NCI-H2171 (cell line): ENCODE results near the gene C20orf204.

Experiments used
- DNase-seq: peaks from one replicate; lab custom pipeline; 2025; lab: John Stamatoyannopoulos, UW

C20orf204 gene

DNA sequence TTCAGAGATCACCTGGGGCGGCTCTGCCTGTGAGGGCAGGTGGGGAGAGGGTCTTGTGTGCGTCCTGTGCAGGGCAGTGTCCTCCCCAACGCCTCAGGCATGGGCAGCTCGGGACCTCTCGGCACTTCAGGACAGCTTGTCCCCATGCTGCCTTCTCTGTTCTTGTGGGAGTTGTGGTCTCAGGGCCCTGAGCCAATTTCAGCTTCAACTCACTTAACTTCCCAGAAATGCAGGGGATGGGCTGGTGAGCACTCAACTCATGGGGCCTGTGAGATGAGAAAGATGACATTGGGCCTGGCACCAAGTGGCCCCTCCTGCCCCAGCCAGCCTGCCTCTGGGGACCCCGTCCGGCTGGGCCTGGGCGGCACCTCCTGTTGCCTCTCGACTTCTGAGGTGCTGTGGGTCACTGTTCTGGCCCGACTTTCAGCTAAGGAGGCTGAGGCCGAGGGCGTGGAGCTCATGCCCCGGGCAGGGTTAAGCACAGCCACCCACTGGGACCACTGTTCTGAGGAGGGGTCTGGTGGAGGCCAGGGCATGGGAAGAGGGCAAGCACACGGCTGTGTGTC is 36.6 kb downstream of the C20orf204 start:
- no peak for DNase-seq

DNA sequence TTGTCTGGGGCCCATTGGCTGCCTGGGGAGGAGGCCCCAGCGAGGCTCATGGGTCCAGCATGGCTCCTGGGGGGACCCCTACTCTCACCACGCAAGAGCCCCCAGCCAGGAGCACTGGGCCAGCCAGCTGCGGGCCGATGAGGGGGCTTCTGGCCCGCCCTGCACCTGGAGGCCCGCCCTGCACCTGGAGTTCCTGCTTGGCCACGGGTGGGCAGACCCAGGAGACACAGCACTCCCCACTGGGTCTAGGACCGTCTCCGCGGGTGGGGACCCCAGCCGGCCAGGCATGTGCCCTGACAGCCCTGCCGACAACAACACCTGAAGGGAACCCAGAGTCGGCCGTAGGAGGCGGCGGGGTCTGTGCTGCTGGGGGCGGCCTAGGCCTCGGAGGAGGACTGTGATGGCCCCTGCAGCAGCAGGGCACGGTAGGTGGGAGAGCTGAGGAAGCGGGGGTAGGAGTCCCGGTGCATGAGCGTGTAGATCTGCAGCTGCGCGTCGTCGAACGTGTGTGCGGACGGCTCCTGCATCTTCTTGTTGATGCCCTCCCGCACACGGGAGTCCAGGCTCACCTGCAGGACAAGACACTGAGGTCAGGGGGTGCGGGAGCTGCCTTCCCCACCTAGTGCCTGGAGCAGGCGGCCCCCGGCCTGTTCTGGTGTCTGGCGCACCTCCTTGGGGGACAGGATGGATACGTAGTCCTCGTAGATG is 37.6 kb downstream of the C20orf204 start:
- no peak for DNase-seq

DNA sequence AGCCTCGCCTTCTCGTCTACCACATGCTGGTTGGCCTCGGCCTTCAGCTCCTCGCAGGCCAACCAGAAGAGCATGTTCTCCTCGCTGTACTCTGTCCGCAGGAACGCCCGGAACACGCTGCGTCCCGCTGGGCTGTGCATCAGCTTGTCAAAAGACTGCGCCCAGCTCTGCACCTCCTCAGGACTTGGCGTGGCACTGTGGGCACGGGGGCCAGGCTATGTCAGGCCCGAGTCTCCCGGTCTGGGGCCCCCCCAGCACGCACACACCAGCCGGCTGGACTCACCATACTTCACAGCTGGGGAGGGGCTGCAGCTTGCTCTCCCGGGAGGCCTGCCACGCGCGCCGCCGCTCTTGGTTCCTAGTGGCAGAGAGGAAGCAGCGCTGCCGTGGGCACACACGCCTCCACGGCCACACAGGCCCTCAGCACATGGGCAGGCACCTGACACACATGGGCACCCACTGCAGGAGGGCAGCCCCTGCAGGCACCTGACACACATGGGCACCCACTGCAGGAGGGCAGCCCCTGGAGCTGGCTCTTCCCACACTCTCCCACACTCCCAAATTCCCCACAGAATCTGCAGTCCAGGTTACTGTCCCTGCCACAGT is 38.3 kb downstream of the C20orf204 start:
- no peak for DNase-seq

DNA sequence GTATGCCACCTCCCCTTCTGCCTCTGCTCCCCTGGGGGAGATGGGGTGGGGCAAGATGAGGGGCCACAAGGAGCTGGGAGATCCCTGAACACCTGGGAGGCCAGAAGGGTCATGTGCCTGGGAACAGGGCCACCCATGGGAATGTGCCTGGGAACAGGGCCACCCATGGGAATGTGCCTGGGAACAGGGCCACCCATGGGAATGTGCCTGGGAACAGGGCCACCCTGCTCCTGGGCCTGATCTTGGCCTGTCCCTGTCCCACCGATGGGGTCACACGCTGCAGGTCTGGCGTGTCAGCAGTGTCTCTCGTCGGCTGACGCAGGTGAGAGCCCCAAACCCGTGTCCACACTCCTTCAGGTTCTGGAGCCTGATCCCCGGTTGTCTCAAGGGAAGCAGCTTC is 39.0 kb downstream of the C20orf204 start:
- no peak for DNase-seq

DNA sequence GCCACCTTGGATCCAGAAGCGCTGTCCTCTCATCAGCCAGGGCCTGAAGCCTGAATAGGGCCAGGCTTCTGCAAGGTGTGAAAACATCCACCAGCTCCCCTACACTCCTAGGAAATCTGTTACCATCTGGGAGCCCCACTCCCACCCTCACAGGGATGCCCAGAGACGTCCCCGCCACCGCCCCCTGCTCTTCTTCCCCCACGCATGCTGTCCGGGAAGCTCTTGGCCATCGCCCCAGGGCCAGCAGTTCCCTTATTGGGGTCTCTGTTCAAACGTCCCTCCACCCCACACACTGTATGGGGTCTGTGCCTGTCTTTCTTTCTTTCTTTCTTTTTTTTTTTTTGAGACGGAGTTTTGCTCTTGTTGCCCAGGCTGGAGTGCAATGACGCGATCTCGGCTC is 39.6 kb downstream of the C20orf204 start:
- no peak for DNase-seq

DNA sequence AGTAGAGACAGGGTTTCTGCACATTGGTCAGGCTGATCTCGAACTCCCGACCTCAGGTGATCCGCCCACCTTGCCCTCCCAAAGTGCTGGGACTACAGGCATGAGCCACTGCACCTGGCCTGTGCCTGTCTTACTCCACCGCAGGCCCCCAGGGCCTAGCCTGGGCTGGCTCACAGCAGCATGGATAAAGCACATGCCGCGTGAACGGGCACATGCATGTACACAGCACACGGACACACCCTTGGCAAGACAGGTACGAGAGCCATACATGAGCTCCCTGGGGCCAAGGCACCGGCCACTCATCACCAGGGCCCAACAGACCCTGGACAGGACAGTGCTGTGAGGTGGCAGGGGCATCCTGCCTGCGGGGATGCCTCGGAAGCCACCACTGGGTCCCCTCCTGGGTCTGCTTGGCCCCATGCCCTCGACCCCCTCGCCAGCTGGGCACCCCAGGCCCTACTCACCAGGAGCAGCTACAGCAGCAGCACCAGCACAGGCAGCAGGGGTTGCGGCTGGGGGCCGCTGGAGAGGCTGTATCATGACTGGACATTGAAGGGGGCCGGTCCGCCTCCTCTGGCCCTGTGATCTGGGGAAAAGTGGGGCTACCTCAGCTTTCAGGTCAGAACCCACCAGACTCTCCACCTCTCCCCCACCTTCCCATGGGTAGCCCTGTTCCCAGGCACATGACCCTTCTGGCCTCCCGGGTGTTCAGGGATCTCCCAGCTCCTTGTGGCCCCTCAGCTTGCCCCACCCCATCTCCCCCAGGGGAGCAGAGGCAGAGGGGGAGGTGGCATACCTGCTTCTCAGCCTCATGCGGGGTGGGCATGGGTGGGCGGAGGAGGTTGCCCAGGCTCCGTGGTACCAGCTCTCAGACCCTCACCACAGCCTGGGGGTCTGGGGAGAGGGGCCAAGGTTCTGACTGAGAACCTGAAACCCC is 40.3 kb downstream of the C20orf204 start:
- no peak for DNase-seq

DNA sequence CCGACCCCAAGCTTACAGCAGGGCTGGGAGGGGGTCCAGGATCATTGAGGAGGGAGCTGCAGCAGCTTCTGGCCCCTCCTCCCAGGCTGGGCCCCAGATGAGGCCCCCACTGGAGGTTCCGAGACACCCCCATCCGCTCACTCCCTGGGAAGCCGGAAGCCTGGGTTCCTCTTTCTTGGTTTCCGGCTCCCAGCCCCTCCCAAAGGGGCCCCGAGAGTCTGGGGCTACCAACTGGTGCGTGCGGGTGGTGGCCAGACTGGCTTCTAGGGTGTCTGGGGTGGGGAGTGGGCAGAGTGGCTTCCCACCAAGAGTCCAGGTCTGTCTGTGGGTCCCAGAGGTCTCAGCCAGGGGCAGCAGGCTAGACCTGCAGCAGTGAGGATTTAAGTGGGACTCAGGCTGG is 41.1 kb downstream of the C20orf204 start:
- no peak for DNase-seq

DNA sequence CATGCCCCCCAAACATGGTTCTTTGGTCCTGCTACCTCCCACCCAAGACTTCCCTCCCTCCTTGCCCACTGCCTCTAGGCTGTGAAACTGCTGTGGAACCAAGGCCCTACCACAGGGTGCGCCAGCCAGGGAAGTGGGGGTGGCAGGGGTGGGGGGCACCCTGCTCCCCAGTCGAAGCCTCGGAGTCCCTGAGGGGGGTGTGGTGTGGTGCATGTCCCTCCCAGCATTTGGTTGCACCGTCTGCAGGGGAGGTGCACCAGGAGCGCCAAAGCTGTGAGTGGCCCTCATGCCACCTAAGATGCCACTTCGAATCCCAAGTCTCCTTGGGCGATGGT is 41.5 kb downstream of the C20orf204 start:
- DNase-seq: no peak

DNA sequence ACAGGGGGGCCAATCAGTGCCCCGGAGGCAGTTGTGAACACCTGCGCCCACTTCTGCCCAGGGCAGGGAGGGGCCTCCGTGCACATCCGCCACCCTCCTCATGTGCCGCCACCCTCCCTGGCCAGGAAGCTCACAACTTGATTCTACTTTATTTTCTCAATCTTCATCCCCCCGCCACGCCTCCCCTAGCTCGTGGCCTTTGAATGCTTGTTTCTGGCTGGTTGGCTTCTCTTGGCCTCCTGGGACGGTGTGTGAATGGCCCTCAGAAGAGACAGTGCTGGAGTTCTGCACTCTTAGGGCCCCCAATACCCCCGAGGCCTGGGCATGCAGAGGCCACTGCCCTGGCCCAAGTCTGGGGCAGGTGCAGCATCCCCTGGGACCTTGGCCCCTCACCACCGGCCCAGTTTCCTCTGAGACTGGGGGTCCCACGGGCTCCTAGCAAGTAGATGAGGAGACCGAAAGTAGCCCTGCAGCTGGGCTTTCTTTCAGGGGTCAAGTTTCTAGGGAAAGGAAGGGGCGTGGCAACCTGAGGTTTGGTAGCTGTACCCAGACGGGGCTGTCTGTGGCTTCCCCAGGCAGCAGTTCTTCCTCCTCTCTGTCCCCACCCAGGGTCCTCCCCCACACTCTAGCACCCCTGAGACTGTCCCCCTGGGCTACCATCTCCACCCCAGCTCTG is 42.0 kb downstream of the C20orf204 start:
- no peak for DNase-seq

DNA sequence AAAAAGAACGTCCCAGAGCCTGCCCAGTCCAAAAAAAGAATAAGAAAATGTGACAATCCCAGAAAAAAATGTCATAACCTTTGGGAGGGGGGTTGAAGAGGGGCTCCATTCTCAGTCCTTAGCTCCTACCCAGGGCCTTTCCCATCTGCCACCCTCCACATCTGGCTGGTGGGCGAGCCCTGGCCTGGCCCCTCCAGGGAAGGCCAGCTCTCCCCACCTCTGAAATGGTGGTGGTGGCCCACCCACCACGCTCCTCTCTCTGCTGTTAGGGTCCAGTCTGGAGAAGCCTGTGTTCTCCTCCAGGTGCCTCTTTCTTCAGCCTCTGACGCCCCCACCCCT is 42.9 kb downstream of the C20orf204 start:
- DNase-seq: no peak

DNA sequence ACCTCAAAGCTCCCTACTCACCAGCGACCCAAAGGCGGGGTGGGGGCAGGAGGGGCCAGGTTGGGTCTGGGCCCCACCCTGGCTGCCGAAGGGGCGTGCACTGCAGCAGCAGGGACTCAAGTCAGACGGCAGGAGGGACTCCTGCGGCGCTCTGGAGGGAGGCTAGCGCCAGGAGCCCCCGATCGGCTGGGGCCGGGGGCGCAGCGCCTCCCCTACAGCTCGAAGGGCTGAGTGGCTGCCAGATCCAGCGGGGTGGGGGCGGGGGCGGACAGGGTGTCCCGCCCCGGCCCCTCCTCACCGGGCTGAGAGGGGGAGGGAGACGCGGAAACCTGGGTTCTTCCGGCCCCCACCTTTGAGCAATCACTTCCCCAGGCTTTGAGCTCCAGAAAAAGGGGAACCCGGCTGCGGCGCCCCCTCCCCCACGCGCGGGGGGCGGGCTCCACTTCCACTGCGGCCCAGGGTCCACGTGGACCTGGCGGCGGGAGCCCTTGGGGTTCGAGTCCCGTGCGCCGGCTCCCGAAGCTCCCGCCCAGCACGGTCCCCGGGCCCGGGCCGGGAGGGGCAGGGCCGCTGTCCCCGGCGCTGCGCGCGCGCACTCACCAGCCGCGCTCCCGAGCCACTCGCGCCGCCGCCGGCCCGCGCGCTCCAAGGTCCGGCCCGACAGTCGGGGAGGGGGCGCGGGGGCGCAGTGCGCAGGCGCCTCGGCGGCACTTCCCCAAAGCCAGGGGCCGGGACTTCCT is 43.5 kb downstream of the C20orf204 start, which contains the start of gene RGS19:
RGS19 (minus strand) TSS at position 246 of the 740 bp plus-strand sequence. CDS start 2,632 bp downstream, outside the sequence.
- DNase-seq: peak; percentile 63

DNA sequence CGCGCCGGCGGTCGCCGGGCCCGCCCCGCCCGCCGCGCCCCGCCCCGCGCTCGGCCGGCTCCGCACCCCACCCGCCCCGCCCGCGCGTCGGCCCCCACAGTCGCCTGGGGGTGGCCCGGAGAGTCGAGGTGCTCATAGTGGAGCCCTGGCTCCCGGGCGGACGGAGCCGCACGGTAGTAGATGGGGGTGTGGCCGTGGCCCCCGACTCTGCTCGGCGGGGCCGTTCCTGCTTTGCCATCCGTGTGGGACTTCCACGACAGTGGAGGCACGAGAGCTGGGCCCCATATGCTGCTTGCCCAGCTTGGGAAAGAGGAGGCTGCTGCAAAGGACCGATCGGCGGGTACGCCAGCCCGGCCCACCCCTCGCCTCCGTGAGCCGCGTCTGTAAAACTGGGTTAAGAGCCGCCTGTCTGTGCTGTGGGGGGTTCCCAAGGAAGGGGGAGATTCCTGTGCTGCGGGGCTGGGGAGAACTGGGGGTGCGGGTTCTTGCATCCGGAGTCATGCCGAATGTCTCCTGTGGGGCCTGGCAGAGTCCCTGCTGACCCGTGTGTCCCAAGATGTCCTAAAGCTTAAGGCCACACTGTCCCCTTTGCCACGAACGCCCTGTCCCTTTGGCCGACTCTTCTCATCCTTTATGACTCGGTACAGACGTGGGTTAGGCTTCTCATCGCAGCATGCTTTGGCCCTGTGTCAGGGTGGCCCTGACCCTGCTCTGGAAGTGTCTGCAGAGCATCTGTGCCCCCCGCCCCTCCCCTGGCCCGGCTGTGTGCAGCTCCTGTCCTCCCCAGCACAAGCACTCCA is 44.2 kb downstream of the C20orf204 start, which contains the start of gene OPRL1:
OPRL1 (plus strand) TSS at position 70 of the 800 bp plus-strand sequence. CDS start 12,639 bp downstream, outside the sequence.
- no peak for DNase-seq

DNA sequence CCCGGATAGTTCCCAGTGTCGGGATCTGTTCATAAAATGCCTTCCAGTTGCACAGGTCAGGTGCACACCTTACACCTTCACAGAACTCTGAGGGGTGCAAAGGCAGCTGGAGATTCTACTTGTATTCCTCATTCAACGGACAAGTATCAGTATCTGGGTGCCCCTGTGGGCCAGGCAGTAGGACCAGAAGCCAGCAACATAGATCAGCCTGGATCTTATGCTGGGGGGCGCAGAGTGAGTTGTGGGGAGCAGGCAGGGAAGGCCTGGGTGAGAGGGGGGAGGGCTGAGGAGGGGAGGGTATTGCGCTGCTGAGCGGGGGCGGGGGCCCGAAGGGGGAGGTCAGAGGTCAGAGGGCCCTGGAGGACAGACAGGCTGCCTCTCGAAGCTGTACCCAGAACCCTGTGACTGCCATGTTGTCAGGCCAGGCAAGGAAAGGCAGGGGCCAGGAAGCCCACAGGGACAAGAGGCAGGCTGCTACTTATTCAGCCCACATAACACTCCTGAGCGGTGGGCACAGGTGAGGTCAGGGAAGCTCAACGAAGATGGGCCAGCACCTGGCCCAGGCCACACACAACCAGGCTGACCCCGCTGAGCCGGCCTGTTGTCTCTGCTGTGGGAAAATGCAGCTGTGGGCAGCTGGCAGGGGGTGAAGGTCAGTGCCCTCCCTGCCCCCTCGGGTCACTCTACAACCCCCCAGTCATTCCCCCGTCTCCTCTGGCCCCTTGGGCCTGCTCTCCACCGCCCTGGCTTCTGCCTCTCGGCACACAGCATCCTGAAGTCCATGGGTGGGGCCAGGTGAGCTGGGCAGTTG is 45.0 kb downstream of the C20orf204 start:
- DNase-seq: no peak

DNA sequence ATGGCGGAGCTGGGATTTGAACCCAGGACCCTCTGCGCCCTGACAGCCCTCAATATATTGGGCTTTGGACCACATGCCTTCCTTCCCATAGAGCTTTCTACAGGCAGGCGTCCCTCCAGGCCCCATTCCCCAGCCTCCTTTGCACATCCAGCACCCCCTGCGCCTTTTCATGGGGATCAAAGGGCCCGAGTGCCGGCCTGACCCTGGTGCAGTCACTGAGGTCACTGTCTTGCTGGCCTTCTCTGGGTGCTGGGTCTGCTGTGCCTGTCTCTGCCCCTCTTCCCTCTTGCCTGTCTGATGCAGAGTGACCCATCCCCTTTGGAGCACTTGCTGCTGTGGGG is 45.6 kb downstream of the C20orf204 start:
- DNase-seq: no peak

DNA sequence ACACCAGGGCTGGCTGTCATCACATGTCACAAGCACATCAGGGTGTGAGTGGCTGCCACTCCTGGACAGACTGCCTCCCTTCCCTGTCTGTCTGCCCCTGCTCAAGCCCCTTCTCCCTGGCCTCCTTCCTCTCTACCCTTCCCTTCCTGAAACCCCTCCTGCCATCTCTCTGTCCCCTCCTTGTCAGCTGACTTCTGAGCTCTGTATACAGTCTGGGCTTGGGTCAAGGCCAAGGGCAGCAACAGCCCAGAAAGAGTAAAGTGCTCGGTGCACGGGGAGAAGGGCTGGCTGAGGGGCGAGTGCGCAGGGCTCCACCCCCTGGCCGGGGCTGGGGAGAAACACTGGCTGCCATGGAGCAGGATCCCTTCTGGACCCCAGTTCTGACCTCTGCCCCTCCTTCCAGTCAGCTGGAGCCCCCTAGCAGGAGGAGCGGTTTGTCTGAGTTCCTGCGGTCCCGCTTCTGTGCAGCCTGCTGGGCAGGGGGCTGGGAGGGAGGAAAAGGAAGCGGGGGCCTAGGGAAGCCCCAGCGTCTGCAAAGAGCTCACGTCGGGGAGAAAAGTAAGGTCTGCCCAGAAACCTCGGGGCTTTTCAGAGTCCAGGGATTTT is 46.2 kb downstream of the C20orf204 start:
- DNase-seq: no peak

DNA sequence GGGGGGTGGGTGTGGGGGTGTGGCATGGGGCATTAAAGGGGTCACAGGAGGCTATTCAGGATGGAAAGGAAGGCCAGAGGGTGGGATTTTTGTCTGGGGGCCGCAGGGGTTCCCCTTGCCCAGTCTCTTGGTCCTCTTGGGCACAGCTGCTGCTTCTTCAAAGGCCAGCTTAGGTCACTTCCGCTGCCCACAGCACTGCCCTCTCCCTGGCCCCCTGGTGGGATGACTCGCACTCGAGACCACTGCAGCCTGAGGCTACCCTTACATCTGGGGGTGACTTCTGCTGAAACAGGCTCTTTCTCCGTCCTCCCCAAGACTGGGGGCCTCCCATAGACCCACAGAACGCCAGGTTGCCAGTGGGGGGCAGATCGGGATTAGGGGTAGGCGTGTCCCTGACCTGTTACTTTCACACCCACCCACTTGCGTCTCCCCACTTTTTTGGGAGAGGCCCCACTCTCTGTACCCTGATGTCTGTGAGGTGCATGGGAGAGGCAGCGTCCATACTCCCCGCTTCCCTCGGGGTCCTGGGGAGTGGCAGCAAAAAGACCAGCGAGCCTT is 46.9 kb downstream of the C20orf204 start:
- no peak for DNase-seq

DNA sequence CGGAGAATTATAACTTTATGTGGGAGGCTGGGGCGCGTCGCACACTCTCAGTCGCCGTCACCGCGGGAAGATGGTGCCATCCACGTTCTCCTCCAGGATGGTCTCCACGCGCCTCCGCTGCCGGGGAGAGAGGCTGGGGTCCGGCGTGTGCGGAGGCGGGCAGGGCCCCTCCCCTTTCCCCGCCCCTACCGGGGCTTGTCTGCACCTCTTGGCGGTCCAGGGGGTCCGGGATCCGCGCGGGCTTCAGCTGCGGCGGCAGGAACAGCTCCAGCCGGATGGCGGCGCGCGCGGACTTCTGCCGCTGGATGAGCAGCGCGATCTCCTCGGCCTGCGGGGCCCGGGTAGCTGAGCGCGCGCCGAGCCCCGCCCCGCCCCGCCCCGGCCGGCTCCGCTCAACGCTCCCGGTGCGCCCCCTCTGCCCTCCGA is 47.4 kb downstream of the C20orf204 start:
- DNase-seq: peak; percentile 89

DNA sequence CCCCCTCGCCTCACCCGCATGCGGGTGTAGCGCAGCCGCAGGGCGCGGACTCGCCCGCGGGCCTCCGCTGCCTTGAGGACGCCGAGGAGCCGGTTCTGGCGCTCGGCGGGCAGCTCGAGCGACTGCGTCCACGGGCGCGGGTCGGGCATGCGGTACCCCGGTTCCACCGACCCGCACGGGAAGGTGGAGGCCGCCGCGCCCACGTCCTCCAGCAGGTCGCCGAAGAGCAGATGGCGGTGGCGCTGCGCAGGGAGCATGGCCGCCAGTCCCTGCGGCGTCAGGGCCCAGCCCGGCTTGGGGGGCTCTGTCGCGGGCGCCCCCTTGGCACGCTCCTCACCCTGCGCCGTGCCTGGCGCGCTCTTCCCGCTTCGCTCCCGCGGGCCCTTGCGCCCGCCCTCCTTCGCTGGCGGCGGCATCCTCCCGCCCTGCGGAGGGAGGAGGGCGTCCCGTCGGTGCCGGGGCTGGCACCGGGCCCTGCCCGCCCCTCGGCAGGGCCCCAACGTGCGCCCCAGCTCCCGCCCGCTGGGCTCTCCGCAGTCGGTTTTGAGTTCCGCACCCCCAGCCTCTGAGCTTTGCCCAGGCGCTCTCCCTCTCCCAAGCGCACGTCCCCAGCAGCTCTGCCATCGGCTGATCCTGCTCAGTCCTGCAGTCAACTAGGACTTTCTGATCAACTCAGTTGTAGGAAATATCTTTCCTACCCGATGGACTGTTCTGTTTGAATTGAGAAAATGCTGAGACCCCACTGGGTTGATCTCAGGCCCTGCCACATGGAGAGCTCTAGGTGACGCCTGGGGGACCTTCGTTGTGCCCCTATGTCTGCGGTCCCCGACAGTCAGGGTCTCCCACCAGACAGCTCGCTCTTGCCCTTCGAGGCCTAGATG is 48.1 kb downstream of the C20orf204 start, which contains the start of gene LKAAEAR1:
LKAAEAR1 (minus strand) TSS at position 595 of the 881 bp plus-strand sequence; CDS start at position 416, 179 bp downstream.
- DNase-seq: peak; percentile 47
